Hepatocyte (in vitro differentiated cells): ENCODE measurements around the gene CASP8AP2. TPM values are rescaled to one million over a fixed set of nuclear protein-coding genes. Genes with fewer than 3 reads are reported as not detected.

Experiments
- DNase-seq: peaks from one replicate; pipeline ENCODE4 v3.0.0-alpha.2; 2016; ENCODE audit warnings: low spot score
- H2AFZ ChIP-seq: fragments of 200-600 bp; sonication (generic); 2 replicates; pipeline ENCODE4 v1.6.0; 2016; ENCODE audit warnings: antibody characterized with exemption, mild to moderate bottlenecking
- H3K27ac ChIP-seq: fragments of 200-600 bp; sonication (generic); 2 replicates; pipeline ENCODE4 v1.5.1; 2016; ENCODE audit warnings: mild to moderate bottlenecking
- H3K27me3 ChIP-seq: fragments of 200-600 bp; sonication (generic); 2 replicates; pipeline ENCODE4 v1.6.1; 2016
- H3K36me3 ChIP-seq: fragments of 200-600 bp; sonication (generic); replicated peaks from 2 replicates; pipeline ENCODE4 v1.5.1; 2016; ENCODE audit warnings: low read depth; ENCODE audit not compliant: insufficient read depth
- H3K4me1 ChIP-seq: fragments of 200-600 bp; sonication (generic); 2 replicates; pipeline ENCODE4 v1.5.1; 2016; ENCODE audit warnings: mild to moderate bottlenecking, moderate library complexity; ENCODE audit not compliant: insufficient read depth
- H3K4me2 ChIP-seq: fragments of 200-600 bp; sonication (generic); 2 replicates; pipeline ENCODE4 v1.6.0; 2016
- H3K4me3 ChIP-seq: fragments of 200-600 bp; sonication (generic); 2 replicates; pipeline ENCODE4 v1.5.1; 2016; ENCODE audit warnings: mild to moderate bottlenecking
- H3K79me2 ChIP-seq: fragments of 200-600 bp; sonication (generic); 2 replicates; pipeline ENCODE4 v1.6.0; 2017; ENCODE audit warnings: mild to moderate bottlenecking
- H3K9me2 ChIP-seq: fragments of 200-600 bp; sonication (generic); replicated peaks from 2 replicates; pipeline ENCODE4 v1.6.0; 2017; ENCODE audit warnings: mild to moderate bottlenecking; ENCODE audit not compliant: insufficient read depth
- H3K9me3 ChIP-seq: fragments of 200-600 bp; sonication (generic); 2 replicates; pipeline ENCODE4 v1.5.1; 2016; ENCODE audit warnings: low read depth, mild to moderate bottlenecking
- H4K20me1 ChIP-seq: fragments of 200-600 bp; sonication (generic); 2 replicates; pipeline ENCODE4 v1.6.0; 2016; ENCODE audit warnings: mild to moderate bottlenecking; ENCODE audit not compliant: insufficient read depth, poor library complexity, severe bottlenecking
- EZH2 ChIP-seq: fragments of 200-600 bp; sonication (generic); IDR thresholded peaks from 2 replicates; pipeline ENCODE4 v1.6.1; 2016; ENCODE audit warnings: antibody characterized with exemption, mild to moderate bottlenecking, borderline replicate concordance
- EZH2phosphoT487 ChIP-seq: fragments of 200-600 bp; sonication (generic); IDR thresholded peaks from one replicate; pipeline ENCODE4 v1.6.1; 2018; ENCODE audit warnings: antibody characterized with exemption, mild to moderate bottlenecking, low read depth, moderate library complexity; ENCODE audit not compliant: unreplicated experiment, severe bottlenecking
- WGBS: methylation state at CpG from one replicate; pipeline ENCODE4 v1.1.6; 2016; ENCODE audit warnings: low lambda C conversion rate; ENCODE audit errors: missing lambda C conversion rate; 5-methylcytosine and 5-hydroxymethylcytosine counted together
- polyA plus RNA-seq: library from polyadenylated mRNA; unstranded; fragments of >200 nt; fragmentation: Nextera tagmentation; extraction: Ambion mirVana; gene quantifications from 2 replicates; pipeline ENCODE4 v1.2.1, GENCODE V29; 2016
- total RNA-seq: library from RNA; depleted of rRNA; stranded (reverse); fragments of >200 nt; gene quantifications from 2 replicates; pipeline ENCODE4 v1.2.3, GENCODE V29; 2014
- TF ChIP-seq, protein P1 (sequence below): fragments of 200-600 bp; sonication (generic); IDR thresholded peaks from 2 replicates; pipeline ENCODE4 v1.5.1; 2016; ENCODE audit warnings: antibody characterized with exemption, mild to moderate bottlenecking; ENCODE audit not compliant: poor library complexity

CASP8AP2 gene
- total and polyA plus RNA-seq, 2 experiments from 2014 or later: 8.6 to 12.0 TPM

DNA sequence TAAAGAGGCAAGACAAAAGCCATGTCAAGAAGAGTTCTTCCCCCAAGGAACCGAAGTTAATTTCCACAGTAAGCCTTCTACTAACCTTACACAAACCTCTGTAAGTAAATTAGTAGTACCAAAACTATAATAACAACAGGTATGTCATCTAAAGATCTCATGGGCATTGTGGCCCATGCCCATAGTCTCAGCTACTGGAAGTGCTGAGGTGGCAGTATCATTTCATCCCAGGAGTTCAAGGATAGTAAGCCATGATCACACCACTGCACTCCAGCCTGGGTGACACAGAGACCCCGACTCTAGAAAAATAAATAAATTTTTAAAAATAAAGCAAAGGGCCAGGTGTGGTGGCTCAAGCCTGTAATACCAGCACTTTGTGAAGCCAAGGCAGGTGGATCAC, 39.3 kb upstream of the CASP8AP2 start:
- no peaks in the 10 kb centered on the region for H3K9me2 ChIP-seq
- H3K27ac ChIP-seq: no peak overlapping the region
- H2AFZ ChIP-seq: no peak overlapping the region
- no peak for DNase-seq
- H3K36me3 ChIP-seq: no peaks in the 10 kb centered on the region
- no peaks in the 10 kb centered on the region for H3K9me3 ChIP-seq
- TF ChIP-seq, protein P1, sequence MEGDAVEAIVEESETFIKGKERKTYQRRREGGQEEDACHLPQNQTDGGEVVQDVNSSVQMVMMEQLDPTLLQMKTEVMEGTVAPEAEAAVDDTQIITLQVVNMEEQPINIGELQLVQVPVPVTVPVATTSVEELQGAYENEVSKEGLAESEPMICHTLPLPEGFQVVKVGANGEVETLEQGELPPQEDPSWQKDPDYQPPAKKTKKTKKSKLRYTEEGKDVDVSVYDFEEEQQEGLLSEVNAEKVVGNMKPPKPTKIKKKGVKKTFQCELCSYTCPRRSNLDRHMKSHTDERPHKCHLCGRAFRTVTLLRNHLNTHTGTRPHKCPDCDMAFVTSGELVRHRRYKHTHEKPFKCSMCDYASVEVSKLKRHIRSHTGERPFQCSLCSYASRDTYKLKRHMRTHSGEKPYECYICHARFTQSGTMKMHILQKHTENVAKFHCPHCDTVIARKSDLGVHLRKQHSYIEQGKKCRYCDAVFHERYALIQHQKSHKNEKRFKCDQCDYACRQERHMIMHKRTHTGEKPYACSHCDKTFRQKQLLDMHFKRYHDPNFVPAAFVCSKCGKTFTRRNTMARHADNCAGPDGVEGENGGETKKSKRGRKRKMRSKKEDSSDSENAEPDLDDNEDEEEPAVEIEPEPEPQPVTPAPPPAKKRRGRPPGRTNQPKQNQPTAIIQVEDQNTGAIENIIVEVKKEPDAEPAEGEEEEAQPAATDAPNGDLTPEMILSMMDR: no peak
- H3K79me2 ChIP-seq: no peaks in the 10 kb centered on the region
- H4K20me1 ChIP-seq: no peaks in the 10 kb centered on the region
- H3K27me3 ChIP-seq: no peaks in the 10 kb centered on the region
- peaks cover 8% of the 10 kb centered on the region for H3K4me1 ChIP-seq
- WGBS: 96% methylated on average over 2 of the region's 2 CpGs
- H3K4me2 ChIP-seq: no peak overlapping the region
- no peak overlapping the region for H3K4me3 ChIP-seq

GRCh38 chr6:89792881-89793280, 36.8 kb upstream of the CASP8AP2 start:
- H3K36me3 ChIP-seq: no peaks in the 10 kb centered on the region
- peaks cover 8% of the 10 kb centered on the region for H3K4me1 ChIP-seq
- H3K9me3 ChIP-seq: no peaks in the 10 kb centered on the region
- no peak overlapping the region for H3K4me2 ChIP-seq
- peak; percentile 53 for DNase-seq
- H4K20me1 ChIP-seq: no peaks in the 10 kb centered on the region
- no peak for TF ChIP-seq EZH2
- TF ChIP-seq, protein P1: peak; percentile 52
- no peaks in the 10 kb centered on the region for H3K27me3 ChIP-seq
- no peak overlapping the region for H2AFZ ChIP-seq
- no peak overlapping the region for H3K27ac ChIP-seq
- H3K4me3 ChIP-seq: no peak overlapping the region
- 38% methylated on average over 2 of the region's 2 CpGs for WGBS
- H3K79me2 ChIP-seq: no peaks in the 10 kb centered on the region
- H3K9me2 ChIP-seq: no peaks in the 10 kb centered on the region

GRCh38 chr6:89793586-89793985, 36.1 kb upstream of the CASP8AP2 start:
- no peaks in the 10 kb centered on the region for H3K9me3 ChIP-seq
- peaks cover under 1% of the 10 kb centered on the region for H3K4me1 ChIP-seq
- H3K79me2 ChIP-seq: no peaks in the 10 kb centered on the region
- no peak overlapping the region for H3K4me3 ChIP-seq
- TF ChIP-seq EZH2phosphoT487: no peak
- TF ChIP-seq, protein P1: no peak
- no peak for TF ChIP-seq EZH2
- no peak for DNase-seq
- 95% methylated on average over 3 of the region's 3 CpGs for WGBS
- no peaks in the 10 kb centered on the region for H3K27me3 ChIP-seq
- H3K4me2 ChIP-seq: no peak overlapping the region
- no peaks in the 10 kb centered on the region for H3K9me2 ChIP-seq
- H3K36me3 ChIP-seq: no peaks in the 10 kb centered on the region
- H3K27ac ChIP-seq: no peak overlapping the region
- H4K20me1 ChIP-seq: no peaks in the 10 kb centered on the region
- no peak overlapping the region for H2AFZ ChIP-seq

DNA sequence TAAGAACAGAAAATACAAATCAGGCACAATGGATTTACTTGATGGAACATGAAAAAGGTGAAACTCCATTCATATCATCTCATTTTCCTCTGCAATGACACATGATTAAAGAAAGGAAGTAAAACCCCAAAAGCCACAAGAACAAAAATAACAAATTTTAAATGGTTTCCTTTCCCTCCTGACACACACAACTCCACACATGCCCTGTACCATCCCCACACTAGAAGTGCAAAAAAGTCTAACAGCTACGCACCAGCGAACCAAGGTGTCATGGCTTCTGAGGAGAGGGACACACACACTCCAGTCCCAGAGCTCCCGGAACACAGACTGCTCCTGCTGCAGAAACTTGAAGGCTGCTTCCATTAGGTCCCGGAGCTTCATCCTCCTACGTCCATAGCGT, 35.4 kb upstream of the CASP8AP2 start:
- TF ChIP-seq EZH2phosphoT487 (no peak), EZH2 (no peak)
- TF ChIP-seq, protein P1: no peak

More for the DNA sequence above, 35.4 kb upstream of the CASP8AP2 start:
- H3K4me1 ChIP-seq: no peaks in the 10 kb centered on the region
- H3K27ac ChIP-seq: no peak overlapping the region
- H3K9me2 ChIP-seq: no peaks in the 10 kb centered on the region
- H3K4me2 ChIP-seq: no peak overlapping the region
- H3K79me2 ChIP-seq: no peaks in the 10 kb centered on the region
- H3K36me3 ChIP-seq: no peaks in the 10 kb centered on the region
- H3K27me3 ChIP-seq: no peaks in the 10 kb centered on the region
- 94% methylated on average over 6 of the region's 6 CpGs for WGBS
- H4K20me1 ChIP-seq: no peaks in the 10 kb centered on the region
- no peaks in the 10 kb centered on the region for H3K9me3 ChIP-seq
- no peak for DNase-seq
- no peak overlapping the region for H3K4me3 ChIP-seq
- no peak overlapping the region for H2AFZ ChIP-seq
